GM20000 (cell line): ENCODE results near the gene IGFN1.

Source experiments
- DNase-seq: peaks from one replicate; pipeline ENCODE4 v3.0.0; 2012; ENCODE audit warnings: low spot score
- TF ChIP-seq, protein P1 (sequence below): IDR thresholded peaks from 2 replicates; pipeline ENCODE4 v1.5.1; 2012; ENCODE audit warnings: mild to moderate bottlenecking, control low read depth; ENCODE audit errors: extremely low read depth, missing control alignments

The IGFN1 gene

DNA sequence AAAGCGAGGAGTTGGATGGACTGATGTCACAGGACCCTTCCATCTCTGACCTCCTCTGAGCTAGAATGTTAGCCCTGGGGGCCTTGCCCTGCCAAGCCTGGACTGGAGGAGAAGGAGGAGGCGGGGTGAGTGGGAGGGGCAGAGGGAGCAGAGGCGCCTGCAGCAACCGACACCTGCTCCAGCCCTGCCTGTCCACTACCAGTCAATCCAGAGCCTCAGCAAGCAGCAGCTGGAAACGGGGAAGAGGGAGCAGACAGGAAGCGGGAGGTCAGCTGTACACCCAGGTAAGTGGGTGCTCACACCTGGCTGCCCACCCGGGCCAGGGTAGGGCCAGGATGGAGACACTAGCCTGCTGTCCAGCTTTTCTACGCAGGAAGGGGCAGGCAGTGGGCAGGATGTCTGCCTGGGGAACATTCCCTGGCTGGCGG, at the start of gene IGFN1:
IGFN1 (plus strand) TSS at position 201 of the 428 bp plus-strand sequence. CDS start 2,470 bp downstream, outside the sequence.
- DNase-seq = no peak
- TF ChIP-seq, protein P1, sequence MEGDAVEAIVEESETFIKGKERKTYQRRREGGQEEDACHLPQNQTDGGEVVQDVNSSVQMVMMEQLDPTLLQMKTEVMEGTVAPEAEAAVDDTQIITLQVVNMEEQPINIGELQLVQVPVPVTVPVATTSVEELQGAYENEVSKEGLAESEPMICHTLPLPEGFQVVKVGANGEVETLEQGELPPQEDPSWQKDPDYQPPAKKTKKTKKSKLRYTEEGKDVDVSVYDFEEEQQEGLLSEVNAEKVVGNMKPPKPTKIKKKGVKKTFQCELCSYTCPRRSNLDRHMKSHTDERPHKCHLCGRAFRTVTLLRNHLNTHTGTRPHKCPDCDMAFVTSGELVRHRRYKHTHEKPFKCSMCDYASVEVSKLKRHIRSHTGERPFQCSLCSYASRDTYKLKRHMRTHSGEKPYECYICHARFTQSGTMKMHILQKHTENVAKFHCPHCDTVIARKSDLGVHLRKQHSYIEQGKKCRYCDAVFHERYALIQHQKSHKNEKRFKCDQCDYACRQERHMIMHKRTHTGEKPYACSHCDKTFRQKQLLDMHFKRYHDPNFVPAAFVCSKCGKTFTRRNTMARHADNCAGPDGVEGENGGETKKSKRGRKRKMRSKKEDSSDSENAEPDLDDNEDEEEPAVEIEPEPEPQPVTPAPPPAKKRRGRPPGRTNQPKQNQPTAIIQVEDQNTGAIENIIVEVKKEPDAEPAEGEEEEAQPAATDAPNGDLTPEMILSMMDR = no peak

DNA sequence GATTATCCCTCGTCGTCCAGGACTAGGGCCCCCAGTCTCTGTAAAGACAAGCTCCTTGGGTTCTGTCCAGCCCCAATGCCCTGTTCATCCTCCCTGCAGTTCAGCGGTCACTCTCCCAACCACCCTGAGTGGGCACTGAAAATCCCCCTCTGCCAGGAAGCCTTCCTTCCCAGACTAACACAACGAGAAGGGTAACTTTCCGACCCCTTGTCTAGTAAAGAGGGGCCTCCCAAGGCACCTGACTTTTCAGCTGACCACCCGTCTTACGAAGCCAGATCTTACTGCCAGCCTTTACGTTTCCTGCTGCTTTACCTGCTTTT, 49.7 kb upstream of the IGFN1 start:
- no peak for DNase-seq
- TF ChIP-seq, protein P1 = no peak

- no peak for DNase-seq
- TF ChIP-seq, protein P1 = no peak
Observed at GRCh38 chr1:201141418-201141817, 49.2 kb upstream of the IGFN1 start.

DNA sequence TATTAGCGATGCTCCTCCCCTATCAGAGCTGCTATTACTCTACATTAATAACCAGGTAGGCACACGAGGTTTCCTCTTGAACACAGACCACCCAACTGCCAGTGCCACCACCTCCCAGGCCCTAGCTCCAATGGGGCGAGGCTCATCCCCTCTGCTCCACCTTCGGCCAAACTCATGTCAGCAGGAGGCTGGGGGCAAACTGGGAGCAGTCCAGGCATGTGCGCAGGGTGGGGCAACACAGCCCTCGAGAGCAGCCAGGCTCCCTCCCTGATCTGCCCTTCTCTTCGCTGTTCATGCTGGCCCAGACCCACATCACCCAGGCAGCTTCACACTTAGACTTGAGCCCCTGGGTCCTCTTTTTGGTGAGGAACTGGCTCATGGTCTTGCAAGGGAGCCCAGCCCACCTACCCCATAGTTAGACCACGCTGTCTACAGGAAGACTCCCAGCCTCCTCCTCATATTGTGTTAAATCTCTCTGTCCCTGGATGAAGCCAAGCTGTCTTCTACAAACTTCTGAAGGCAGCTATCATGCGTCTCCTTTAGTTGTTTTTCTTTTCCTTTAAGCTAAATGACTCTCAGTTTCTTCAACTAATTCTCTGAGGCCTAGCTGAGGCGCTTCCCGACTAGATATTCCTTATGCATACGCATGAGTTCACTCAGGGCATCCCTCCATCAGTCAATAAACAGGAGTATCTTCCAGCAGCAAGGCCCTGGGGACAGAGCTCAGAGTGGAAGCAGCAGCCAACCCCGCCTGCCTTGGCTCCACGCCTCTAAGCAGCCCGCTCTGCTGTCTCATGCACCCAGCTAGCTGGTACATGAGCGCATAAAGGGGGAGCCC, 48.4 kb upstream of the IGFN1 start:
- DNase-seq = no peak

GRCh38 chr1:201142849-201143725, 47.5 kb upstream of the IGFN1 start:
- TF ChIP-seq, protein P1 = no peak

More for the DNA sequence above, 48.4 kb upstream of the IGFN1 start:
- TF ChIP-seq, protein P1 = no peak

GRCh38 chr1:201143726-201144635, 46.6 kb upstream of the IGFN1 start:
- TF ChIP-seq, protein P1 = no peak
- DNase-seq = no peak

More at GRCh38 chr1:201142849-201143725, 47.5 kb upstream of the IGFN1 start:
- DNase-seq = no peak
